Neural cell (in vitro differentiated cells): Measurements from ENCODE around the gene SPTSSB. TPM values are rescaled to one million over a fixed set of nuclear protein-coding genes. Genes with fewer than 3 reads are reported as not detected.
A peak's percentile ranks its signal among the peaks of the same experiment; 100 is the strongest.

Source experiments
- H2AFZ ChIP-seq: fragments of 200-600, 300-800 bp; sonication (generic), shearing (Covaris generic); 2 replicates; pipeline ENCODE4 v1.6.0; 2014; ENCODE audit warnings: low read depth, mild to moderate bottlenecking, antibody characterized with exemption, low read length, moderate library complexity
- H3F3A ChIP-seq: fragments of 200-600 bp; shearing (Covaris generic); 2 replicates; pipeline ENCODE4 v1.6.1; 2016; ENCODE audit warnings: mild to moderate bottlenecking, moderate library complexity, mixed read lengths, antibody characterized with exemption, low read length; ENCODE audit not compliant: insufficient read depth, poor library complexity, severe bottlenecking
- H3K27ac ChIP-seq: fragments of 200-600, 300-800 bp; sonication (generic), shearing (Covaris generic); 2 replicates; pipeline ENCODE4 v1.5.1; 2014; ENCODE audit warnings: mild to moderate bottlenecking, low read length, moderate library complexity
- H3K27me3 ChIP-seq: fragments of 300-800, 200-600 bp; sonication (generic), shearing (Covaris generic); 2 replicates; pipeline ENCODE4 v1.6.0; 2014; ENCODE audit warnings: mild to moderate bottlenecking, low read depth, low read length, moderate library complexity; ENCODE audit not compliant: insufficient read depth
- H3K36me3 ChIP-seq: fragments of 300-800, 200-600 bp; sonication (generic), shearing (Covaris generic); 2 replicates; pipeline ENCODE4 v1.5.1; 2014; ENCODE audit warnings: mild to moderate bottlenecking, antibody characterized with exemption, low read length, moderate library complexity; ENCODE audit not compliant: insufficient read depth
- H3K4me2 ChIP-seq: fragments of 300-800, 200-600 bp; sonication (generic), shearing (Covaris generic); 2 replicates; pipeline ENCODE4 v1.6.0; 2014; ENCODE audit warnings: mild to moderate bottlenecking, low read length
- H3K4me3 ChIP-seq: fragments of 300-800, 200-600 bp; sonication (generic), shearing (Covaris generic); 2 replicates; pipeline ENCODE4 v1.5.1; 2014; ENCODE audit warnings: mild to moderate bottlenecking, low read length, moderate library complexity
- H3K79me2 ChIP-seq: fragments of 200-600 bp; shearing (Covaris generic); replicated peaks from 2 replicates; pipeline ENCODE4 v1.6.0; 2014; ENCODE audit warnings: mild to moderate bottlenecking, low read length, moderate library complexity; ENCODE audit not compliant: insufficient read depth
- H3K9ac ChIP-seq: fragments of 300-800, 200-600 bp; sonication (generic), shearing (Covaris generic); 2 replicates; pipeline ENCODE4 v1.6.1; 2016; ENCODE audit warnings: mild to moderate bottlenecking, low read length, mixed read lengths
- H3K9me2 ChIP-seq: fragments of 200-600 bp; shearing (Covaris generic); 2 replicates; pipeline ENCODE4 v1.6.1; 2016; ENCODE audit warnings: mild to moderate bottlenecking, low read length, mixed read lengths; ENCODE audit not compliant: insufficient read depth
- H3K9me3 ChIP-seq: fragments of 200-600, 300-800 bp; sonication (generic), shearing (Covaris generic); 2 replicates; pipeline ENCODE4 v1.6.1; 2016; ENCODE audit warnings: mild to moderate bottlenecking, mixed run types, low read length, moderate library complexity, mixed read lengths
- H4K20me1 ChIP-seq: fragments of 200-600 bp; shearing (Covaris generic); 2 replicates; pipeline ENCODE4 v1.6.1; 2016; ENCODE audit warnings: mild to moderate bottlenecking, mixed run types; ENCODE audit not compliant: insufficient read depth
- CTCF ChIP-seq: fragments of 450-650 bp; IDR thresholded peaks from 2 replicates; pipeline ENCODE4 v1.5.1; 2014; ENCODE audit warnings: antibody characterized with exemption, mild to moderate bottlenecking, moderate library complexity; ENCODE audit not compliant: poor library complexity, severe bottlenecking
- EP300 ChIP-seq: fragments of 450-650 bp; conservative IDR thresholded peaks from 2 replicates; pipeline ENCODE4 v1.6.1; 2014; ENCODE audit warnings: antibody characterized with exemption, mild to moderate bottlenecking, moderate library complexity; ENCODE audit not compliant: poor library complexity, severe bottlenecking
- EZH2 ChIP-seq: fragments of 200-600, 300-800 bp; shearing (Covaris generic), sonication (generic); IDR thresholded peaks from 2 replicates; pipeline ENCODE4 v1.6.1; 2014; ENCODE audit warnings: antibody characterized with exemption, low read length, borderline replicate concordance, mild to moderate bottlenecking; ENCODE audit not compliant: insufficient read depth, poor library complexity, severe bottlenecking
- MXI1 ChIP-seq: fragments of 450-650 bp; conservative IDR thresholded peaks from 2 replicates; pipeline ENCODE4 v1.6.1; 2014; ENCODE audit warnings: antibody characterized with exemption, mild to moderate bottlenecking; ENCODE audit not compliant: poor library complexity, severe bottlenecking
- POLR2AphosphoS5 ChIP-seq: IDR thresholded peaks from 2 replicates; pipeline ENCODE4 v1.6.1; 2012
- RAD21 ChIP-seq: fragments of 450-650 bp; conservative IDR thresholded peaks from 2 replicates; pipeline ENCODE4 v1.6.1; 2014; ENCODE audit warnings: antibody characterized with exemption, mild to moderate bottlenecking, moderate library complexity
- REST ChIP-seq: IDR thresholded peaks from 2 replicates; pipeline ENCODE4 v1.6.1; 2012; ENCODE audit warnings: borderline replicate concordance
- SMC3 ChIP-seq: fragments of 450-650 bp; conservative IDR thresholded peaks from 2 replicates; pipeline ENCODE4 v1.6.1; 2014; ENCODE audit warnings: antibody characterized with exemption, mild to moderate bottlenecking, moderate library complexity; ENCODE audit not compliant: poor library complexity
- TAF1 ChIP-seq: IDR thresholded peaks from 2 replicates; pipeline ENCODE4 v1.6.1; 2012; ENCODE audit warnings: low read depth
- polyA plus RNA-seq: library from polyadenylated mRNA; depleted of rRNA; stranded (reverse); fragments of >200 nt; gene quantifications from 2 replicates; pipeline ENCODE4 v1.2.3, GENCODE V29; 2014

SPTSSB gene
- polyA plus RNA-seq, 1 donor from 2014 or later = 0.71 TPM

GRCh38 chr3:161305095-161305991, 66.0 kb downstream of the SPTSSB start:
- Histone ChIP-seq H3K27ac (no peak overlapping the region), H3K79me2 (no peaks in the 10 kb centered on the region), H3K27me3 (no peaks in the 10 kb centered on the region), H4K20me1 (no peaks in the 10 kb centered on the region), H3F3A (no peaks in the 10 kb centered on the region), H3K9me3 (no peaks in the 10 kb centered on the region), H2AFZ (no peak overlapping the region), H3K36me3 (no peaks in the 10 kb centered on the region), H3K9ac (no peak overlapping the region), H3K4me2 (no peak overlapping the region), H3K9me2 (no peaks in the 10 kb centered on the region), H3K4me3 (no peak overlapping the region)
- no peak for TF ChIP-seq MXI1
- TF ChIP-seq CTCF = peak; percentile 35

- Histone ChIP-seq H3F3A (no peaks in the 10 kb centered on the region), H3K36me3 (no peaks in the 10 kb centered on the region), H3K27me3 (no peaks in the 10 kb centered on the region), H2AFZ (no peak overlapping the region), H3K9ac (no peak overlapping the region), H3K27ac (no peak overlapping the region), H3K4me3 (no peak overlapping the region), H3K9me2 (no peaks in the 10 kb centered on the region), H3K4me2 (no peak overlapping the region), H3K79me2 (no peaks in the 10 kb centered on the region), H3K9me3 (no peaks in the 10 kb centered on the region), H4K20me1 (no peaks in the 10 kb centered on the region)
- TF ChIP-seq TAF1 (no peak), EZH2 (no peak), POLR2AphosphoS5 (no peak), CTCF (no peak), MXI1 (no peak), REST (no peak), RAD21 (no peak), SMC3 (no peak), EP300 (no peak)
Measured at GRCh38 chr3:161296814-161297213, 74.5 kb downstream of the SPTSSB start.
